ENCODE measurements around the gene MRPL18.

Gene MRPL18

DNA sequence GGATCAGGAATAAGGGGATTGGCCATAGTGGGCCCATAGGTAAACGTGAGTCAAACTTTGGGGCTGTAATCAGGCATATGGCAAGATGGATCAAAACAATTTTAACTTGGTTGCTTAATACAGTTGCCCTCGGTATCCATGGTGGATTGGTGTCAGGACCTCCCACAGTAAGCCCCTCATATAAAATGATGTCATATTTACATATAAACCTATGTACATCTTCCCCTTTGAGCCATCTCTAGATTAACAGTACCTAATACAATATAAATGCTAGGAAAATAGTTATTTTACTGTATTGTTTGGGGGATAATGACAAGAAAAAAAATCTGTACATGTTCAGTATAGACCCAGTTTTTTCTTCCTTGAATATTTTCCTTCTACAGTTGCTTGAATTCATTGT lies 35.9 kb upstream of the MRPL18 start:
- TF ChIP-seq CTCF (IDR thresholded peaks at IDR 0.05; ENCODE audit: extremely low read depth, missing control alignments), result no peak
- no peak for DNase-seq (ENCODE audit: low spot score)

DNA sequence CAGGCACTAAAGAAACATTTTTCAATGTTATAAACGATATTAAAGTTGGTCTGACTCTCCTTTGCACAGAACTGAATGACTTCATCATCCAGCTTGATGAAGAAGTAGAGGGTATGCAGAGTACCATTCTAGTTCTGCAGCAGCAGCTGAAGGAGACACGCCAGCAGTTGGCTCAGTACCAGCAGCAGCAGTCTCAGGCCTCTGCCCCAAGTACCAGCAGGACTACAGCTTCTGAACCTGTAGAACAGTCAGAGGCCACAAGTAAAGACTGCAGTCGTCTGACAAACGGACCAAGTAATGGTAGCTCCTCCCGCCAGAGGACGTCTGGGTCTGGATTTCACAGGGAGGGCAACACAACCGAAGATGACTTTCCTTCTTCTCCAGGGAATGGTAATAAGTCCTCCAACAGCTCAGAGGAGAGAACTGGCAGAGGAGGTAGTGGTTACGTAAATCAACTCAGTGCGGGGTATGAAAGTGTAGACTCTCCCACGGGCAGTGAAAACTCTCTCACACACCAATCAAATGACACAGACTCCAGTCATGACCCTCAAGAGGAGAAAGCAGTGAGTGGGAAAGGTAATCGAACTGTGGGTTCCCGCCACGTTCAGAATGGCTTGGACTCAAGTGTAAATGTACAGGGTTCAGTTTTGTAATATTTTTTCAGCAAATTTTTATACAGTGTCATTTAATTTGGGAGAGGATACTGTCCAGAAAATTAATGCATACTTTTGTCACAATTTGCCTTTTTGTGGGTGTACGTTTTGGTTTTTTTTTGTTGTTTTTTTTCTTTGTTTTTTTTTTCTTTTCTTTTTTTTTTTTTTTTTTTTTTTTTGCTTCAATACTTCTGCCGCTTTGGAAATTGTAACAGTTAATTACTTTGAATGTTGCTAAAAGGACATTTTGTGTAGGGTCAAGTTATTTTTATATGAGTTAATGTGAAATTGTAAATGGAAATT lies 35.0 kb upstream of the MRPL18 start:
- TF ChIP-seq CTCF (IDR thresholded peaks at IDR 0.05; ENCODE audit: extremely low read depth, missing control alignments), result no peak
- no peak for DNase-seq (ENCODE audit: low spot score)

DNA sequence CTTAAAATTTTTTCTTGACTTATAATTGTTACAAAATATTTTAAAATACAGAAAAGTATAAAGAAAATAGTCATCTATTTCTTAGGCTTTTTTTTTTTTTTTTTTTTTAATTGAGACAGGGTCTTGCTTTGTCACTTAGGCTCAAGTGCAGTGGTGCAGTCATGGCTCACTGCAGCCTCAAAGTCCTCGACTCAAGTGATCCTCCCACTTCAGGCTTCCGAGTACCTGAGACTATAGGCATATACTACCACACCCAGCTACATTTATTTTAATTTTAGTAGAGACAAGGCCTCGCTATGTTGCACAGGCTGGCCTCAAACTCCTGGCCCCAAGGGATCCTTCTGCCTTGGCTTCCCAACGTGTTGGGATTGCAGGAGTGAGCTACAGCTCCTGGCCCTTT lies 33.8 kb upstream of the MRPL18 start:
- TF ChIP-seq CTCF (IDR thresholded peaks at IDR 0.05; ENCODE audit: extremely low read depth, missing control alignments), result no peak
- no peak for DNase-seq (ENCODE audit: low spot score)

DNA sequence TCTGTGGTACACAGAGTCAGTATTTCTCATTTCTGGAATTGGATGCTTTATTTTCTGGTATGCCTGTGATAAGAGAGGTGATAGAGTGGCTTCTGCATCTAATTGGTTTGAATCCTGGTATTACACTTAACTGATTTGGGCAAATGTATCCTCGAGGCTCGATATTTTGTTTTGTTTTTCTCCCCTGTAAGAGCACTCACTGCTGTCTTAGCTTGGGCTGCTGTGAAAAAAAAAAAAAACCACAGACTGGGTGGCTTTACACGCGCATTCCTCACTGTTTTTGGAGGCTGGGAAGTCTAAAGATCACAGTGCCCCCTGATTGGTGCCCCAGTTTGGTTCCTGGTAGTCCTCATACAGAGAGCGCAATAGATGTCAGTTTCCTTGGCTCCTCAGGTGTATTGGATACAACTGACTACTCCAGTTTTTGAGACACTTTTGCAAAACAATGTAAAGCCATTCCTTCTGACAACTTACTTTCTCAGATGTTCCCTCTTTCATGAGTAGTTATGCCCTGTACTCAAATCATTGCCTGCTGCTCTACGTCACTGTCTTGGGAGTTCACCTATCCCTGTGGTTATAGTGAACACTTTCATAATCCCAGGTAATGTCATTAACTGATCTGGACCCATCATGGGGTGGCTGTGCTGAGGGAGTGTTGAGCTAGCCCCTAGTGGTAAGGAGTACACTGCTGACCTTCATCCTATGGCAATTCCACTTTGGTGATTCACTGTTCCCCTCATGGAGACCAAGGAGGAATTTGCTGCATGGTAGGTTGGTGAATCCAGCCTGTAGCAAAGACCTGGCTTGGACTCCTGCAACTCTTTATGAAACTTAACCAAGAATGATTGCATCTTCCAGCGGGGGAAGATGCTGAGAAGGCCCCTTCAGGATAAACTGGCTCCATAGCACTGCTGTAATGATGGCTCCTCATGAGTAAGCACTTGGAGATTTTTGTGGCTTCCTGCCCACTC lies 32.0 kb upstream of the MRPL18 start:
- no peak for TF ChIP-seq CTCF (IDR thresholded peaks at IDR 0.05; ENCODE audit: extremely low read depth, missing control alignments)
- DNase-seq (ENCODE audit: low spot score), result no peak

GRCh38 chr6:159759645-159760044 lies 30.6 kb upstream of the MRPL18 start:
- TF ChIP-seq CTCF (IDR thresholded peaks at IDR 0.05; ENCODE audit: extremely low read depth, missing control alignments), result no peak
- no peak for DNase-seq (ENCODE audit: low spot score)

- DNase-seq (ENCODE audit: low spot score), result no peak
These were observed 29.6 kb upstream of the MRPL18 start for GRCh38 chr6:159760602-159761057.

More at GRCh38 chr6:159760602-159761057, 29.6 kb upstream of the MRPL18 start:
- TF ChIP-seq CTCF (IDR thresholded peaks at IDR 0.05; ENCODE audit: extremely low read depth, missing control alignments), result no peak

All from GM20000 (cell line).